ENCODE measurements around the gene ADARB2.

- TF ChIP-seq EP300 (IDR thresholded peaks at IDR 0.05) (no peak), CTCF (IDR thresholded peaks at IDR 0.05) (no peak), POLR2AphosphoS5 (IDR thresholded peaks at IDR 0.05) (no peak), POLR2A (IDR thresholded peaks at IDR 0.05; ENCODE audit: low read depth) (no peak)
These were observed 141.6 kb downstream of the ADARB2 start for GRCh38 chr10:1595726-1596125.

Data from esophagus muscularis mucosa (tissue), 4 donors.